HepG2 (cell line): ENCODE data around the gene PRRG3. TPM values are rescaled to one million over a fixed set of nuclear protein-coding genes. Genes with fewer than 3 reads are reported as not detected.

Source experiments
- ATAC-seq: fragments of 200-7000 bp; cut with Tn5 transposase; 3 replicates; pipeline ENCODE4 v1.9.1; 2020; ENCODE audit warnings: mild to moderate bottlenecking, moderate library complexity
- BruUV-seq: library from RNA; stranded (reverse); fragments of 400-500 nt; replicated peaks from 2 replicates; lab custom pipeline; 2021; lab: Mats Ljungman, UMichigan
- CTCF ChIA-PET: fragments of 300-600 bp; formaldehyde crosslinking; extraction: SDS; loops from one replicate; lab custom pipeline; 2021; ENCODE audit warnings: low total read pairs, inconsistent platforms, low intra/inter-chr PET ratio; lab: Yijun Ruan, JAX
- POLR2A ChIA-PET: fragments of 350-600 bp; sonication (Branson Sonifier 250); formaldehyde crosslinking; loops from one replicate; lab custom pipeline; 2020; ENCODE audit warnings: antibody characterized with exemption, inconsistent platforms; lab: Yijun Ruan, JAX
- DNase-seq: peaks from one replicate; pipeline ENCODE4 v3.0.0-alpha.2; 2015; ENCODE audit warnings: low spot score
- FAIRE-seq: peaks from 3 replicates; lab custom pipeline; 2011; peaks lifted over from hg19 to GRCh38; lab: Jason Lieb, UNC
- H2AFZ ChIP-seq: one replicate; pipeline ENCODE4 v1.6.1; 2011; ENCODE audit warnings: low read length, inconsistent platforms
- H3K27ac ChIP-seq: fragments of 300-600 bp; 3 replicates; pipeline ENCODE4 v1.8.0; 2011; ENCODE audit warnings: mixed run types, mild to moderate bottlenecking, mixed read lengths, low read length, inconsistent platforms; ENCODE audit not compliant: insufficient read depth; ENCODE audit errors: extremely low read length
- H3K27me3 ChIP-seq, 2 experiments: fragments of 200-600 bp in 1 of 2; 2 replicates in 1 of 2; 3 replicates in 1 of 2; pipeline versions ENCODE4 v1.6.0 to v1.8.0; 2011; ENCODE audit warnings: low read length in 2 of 2, mild to moderate bottlenecking in 2 of 2, moderate library complexity in 2 of 2, inconsistent platforms in 1 of 2; ENCODE audit not compliant: insufficient read depth in 2 of 2, control insufficient read depth in 1 of 2
- H3K36me3 ChIP-seq, 2 experiments: fragments of 200-600 bp in 1 of 2; replicated peaks in 1 of 2; 2 replicates in 1 of 2; 3 replicates in 1 of 2; pipeline versions ENCODE4 v1.5.1 to v1.8.0; 2011; ENCODE audit warnings: low read length in 2 of 2, inconsistent platforms in 1 of 2; ENCODE audit not compliant: insufficient read depth in 2 of 2, control insufficient read depth in 1 of 2
- H3K4me1 ChIP-seq: 2 replicates; pipeline ENCODE4 v1.5.1; 2012; ENCODE audit warnings: low read length, inconsistent platforms; ENCODE audit not compliant: insufficient read depth
- H3K4me2 ChIP-seq: 2 replicates; pipeline ENCODE4 v1.6.0; 2011; ENCODE audit warnings: low read depth, low read length, inconsistent platforms
- H3K4me3 ChIP-seq, 3 experiments: fragments of 200-600 bp in 1 of 3; sonication (generic), shearing (Covaris generic) in 1 of 3; replicated peaks in 1 of 3; 2 replicates each; pipeline ENCODE4 v1.5.1; 2011 to 2016; ENCODE audit warnings: low read length in 3 of 3, inconsistent platforms in 2 of 3, low read depth in 2 of 3, mild to moderate bottlenecking in 2 of 3, control low read depth in 1 of 3, mixed read lengths in 1 of 3; ENCODE audit not compliant: insufficient read depth in 1 of 3
- H3K79me2 ChIP-seq: one replicate; pipeline ENCODE4 v1.6.1; 2011; ENCODE audit warnings: low read length, inconsistent platforms; ENCODE audit not compliant: insufficient read depth
- H3K9ac ChIP-seq: 2 replicates; pipeline ENCODE4 v1.6.0; 2011; ENCODE audit warnings: mild to moderate bottlenecking, low read depth, low read length, inconsistent platforms; ENCODE audit not compliant: insufficient read depth
- H3K9me3 ChIP-seq: 2 replicates; pipeline ENCODE4 v1.5.1; 2012; ENCODE audit warnings: mild to moderate bottlenecking, low read length
- H4K20me1 ChIP-seq: 2 replicates; pipeline ENCODE4 v1.6.0; 2011; ENCODE audit warnings: inconsistent platforms, mild to moderate bottlenecking, low read length, moderate library complexity; ENCODE audit not compliant: insufficient read depth
- BCL6 ChIP-seq: IDR thresholded peaks from 2 replicates; pipeline ENCODE4 v1.6.1; 2016; ENCODE audit warnings: missing genetic modification reagents, missing compliant biosample characterization
- CBX2 ChIP-seq, 2 experiments: fragments of 200-600 bp in 1 of 2; sonication (generic); formaldehyde crosslinking in 1 of 2; IDR thresholded peaks; 2 replicates each; pipeline versions ENCODE4 v1.7.0 to v1.8.1; 2018 to 2022; ENCODE audit warnings: low read depth in 2 of 2, low read length in 1 of 2, mild to moderate bottlenecking in 1 of 2, missing genetic modification reagents in 1 of 2
- ERF ChIP-seq: IDR thresholded peaks from 2 replicates; pipeline ENCODE4 v1.6.1; 2018; ENCODE audit warnings: missing biosample characterization, missing genetic modification reagents
- ISL2 ChIP-seq: sonication (generic); formaldehyde crosslinking; IDR thresholded peaks from 2 replicates; pipeline ENCODE4 v1.5.0; 2020; ENCODE audit warnings: missing genetic modification reagents
- KDM1A ChIP-seq: IDR thresholded peaks from 2 replicates; pipeline ENCODE4 v1.6.1; 2016; ENCODE audit warnings: missing compliant biosample characterization
- POLR2AphosphoS5 ChIP-seq: IDR thresholded peaks from 2 replicates; pipeline ENCODE4 v1.6.1; 2012; ENCODE audit warnings: low read depth, low read length
- U2AF2 ChIP-seq: fragments of 200-400 bp; formaldehyde crosslinking; IDR thresholded peaks from 2 replicates; pipeline ENCODE4 v1.6.1; 2017; ENCODE audit warnings: low read depth, mild to moderate bottlenecking, low read length
- ZNF136 ChIP-seq: sonication (generic); formaldehyde crosslinking; IDR thresholded peaks from 2 replicates; pipeline ENCODE4 v1.8.1; 2022; ENCODE audit warnings: low read depth, mild to moderate bottlenecking, moderate library complexity, missing genetic modification reagents
- ZNF234 ChIP-seq: sonication (generic); formaldehyde crosslinking; conservative IDR thresholded peaks from 2 replicates; pipeline ENCODE4 v1.5.1; 2020; ENCODE audit warnings: mild to moderate bottlenecking, missing genetic modification reagents
- in situ Hi-C: cut with HindIII; loops from 2 replicates; pipeline ENCODE4 v1.10.0; 2017; ENCODE audit warnings: low pct_unique_long_range_greater_than_20kb; ENCODE audit not compliant: extremely low pct_ligation_motif_present
- intact Hi-C: fragments of 100-400 bp; cut with micrococcal nuclease; formaldehyde crosslinking; loops from one replicate; pipeline ENCODE4 v1.10.0; 2022; ENCODE audit not compliant: unreplicated experiment
- polyA plus RNA-seq, 8 experiments: library from polyadenylated mRNA; depleted of rRNA in 3 of 8; stranded (reverse) in 7 of 8; unstranded in 1 of 8; fragments of >200 nt; fragmentation: Illumina TruSeq in 4 of 8; extraction: Trizol in 4 of 8; gene quantifications; 2 replicates each; pipeline versions ENCODE4 v1.2.1 to v1.2.3, GENCODE V29; 2011 to 2016; ENCODE audit warnings: low read depth in 4 of 8, missing spikeins in 1 of 8, mixed read lengths in 1 of 8; ENCODE audit not compliant: insufficient read depth in 1 of 8
- total RNA-seq, 5 experiments: library from RNA; depleted of rRNA; stranded (reverse); fragments of >200 nt; fragmentation: Illumina TruSeq; extraction: Trizol; gene quantifications; 2 replicates each; pipeline ENCODE4 v1.2.3, GENCODE V29; 2016; ENCODE audit warnings: low read depth in 1 of 5
- TF ChIP-seq, protein P1 (sequence below): sonication (generic); formaldehyde crosslinking; conservative IDR thresholded peaks from 2 replicates; pipeline ENCODE4 v1.4.0; 2020; ENCODE audit warnings: missing genetic modification reagents
- TF ChIP-seq, protein P2 (sequence below): sonication (generic); formaldehyde crosslinking; IDR thresholded peaks from 2 replicates; pipeline ENCODE4 v1.4.0; 2020; ENCODE audit warnings: missing genetic modification reagents
- TF ChIP-seq, protein P3 (sequence below): sonication (generic); formaldehyde crosslinking; IDR thresholded peaks from 2 replicates; pipeline ENCODE4 v1.4.0; 2020; ENCODE audit warnings: missing genetic modification reagents, borderline replicate concordance
- TF ChIP-seq, protein P4 (sequence below): sonication (generic); formaldehyde crosslinking; IDR thresholded peaks from 2 replicates; pipeline ENCODE4 v1.5.1; 2020; ENCODE audit warnings: mild to moderate bottlenecking, moderate library complexity, missing genetic modification reagents

PRRG3 gene
- total and polyA plus RNA-seq, 2 of the 13 experiments (the other 11 are each of a cell fraction or from before 2014, with no cell fraction given): not detected

DNA sequence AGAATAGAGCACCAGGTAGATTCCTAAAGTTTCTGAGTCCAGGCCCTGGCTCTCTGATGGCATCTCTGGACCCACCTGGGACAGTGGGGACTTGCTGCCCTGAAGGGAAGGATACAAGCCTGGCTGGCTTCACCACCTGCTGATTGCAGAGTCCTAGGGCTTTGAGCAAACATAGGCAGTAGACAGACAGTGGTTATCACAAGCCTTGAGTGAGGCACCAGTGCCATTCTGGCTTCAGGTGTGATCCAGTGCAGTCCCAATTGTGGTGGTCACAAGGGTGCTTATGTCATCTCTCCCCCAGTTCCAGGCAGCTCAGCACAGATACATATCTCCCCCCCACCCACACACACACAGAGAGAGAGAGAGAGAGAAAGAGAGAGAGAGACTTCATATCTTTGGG, 6.6 kb upstream of the PRRG3 start:
- no peak overlapping the region for H3K9ac ChIP-seq
- in situ Hi-C loops: loop anchor here (25.0 kb wide), 1 partner anchor 176 kb away; no protein-coding TSS in a partner anchor
- H3K27me3 ChIP-seq: no peaks in the 10 kb centered on the region; a peak in 1 of 5 replicates
- POLR2A ChIA-PET: no interaction called here
- no peaks in the 10 kb centered on the region for H3K4me1 ChIP-seq
- DNase-seq: no peak
- H3K79me2 ChIP-seq: no peaks in the 10 kb centered on the region
- no peak overlapping the region for H2AFZ ChIP-seq
- no peak for ATAC-seq
- no peaks in the 10 kb centered on the region for H3K36me3 ChIP-seq
- H3K4me3 ChIP-seq: no peak overlapping the region
- H3K27ac ChIP-seq: no peak overlapping the region
- no peaks in the 10 kb centered on the region for H4K20me1 ChIP-seq
- TF ChIP-seq BCL6 (no peak), CBX2 (IDR thresholded peaks at IDR 0.05; ENCODE audit: low read depth, low read length) (no peak), CBX2 (CRISPR knock-in tag; IDR thresholded peaks at IDR 0.05; ENCODE audit: low read depth) (no peak), ISL2 (CRISPR knock-in tag) (no peak), KDM1A (no peak), ZNF234 (CRISPR knock-in tag) (no peak), POLR2AphosphoS5 (no peak), U2AF2 (no peak), ZNF136 (CRISPR knock-in tag) (no peak), ERF (CRISPR knock-in tag) (no peak)
- TF ChIP-seq, protein P1, sequence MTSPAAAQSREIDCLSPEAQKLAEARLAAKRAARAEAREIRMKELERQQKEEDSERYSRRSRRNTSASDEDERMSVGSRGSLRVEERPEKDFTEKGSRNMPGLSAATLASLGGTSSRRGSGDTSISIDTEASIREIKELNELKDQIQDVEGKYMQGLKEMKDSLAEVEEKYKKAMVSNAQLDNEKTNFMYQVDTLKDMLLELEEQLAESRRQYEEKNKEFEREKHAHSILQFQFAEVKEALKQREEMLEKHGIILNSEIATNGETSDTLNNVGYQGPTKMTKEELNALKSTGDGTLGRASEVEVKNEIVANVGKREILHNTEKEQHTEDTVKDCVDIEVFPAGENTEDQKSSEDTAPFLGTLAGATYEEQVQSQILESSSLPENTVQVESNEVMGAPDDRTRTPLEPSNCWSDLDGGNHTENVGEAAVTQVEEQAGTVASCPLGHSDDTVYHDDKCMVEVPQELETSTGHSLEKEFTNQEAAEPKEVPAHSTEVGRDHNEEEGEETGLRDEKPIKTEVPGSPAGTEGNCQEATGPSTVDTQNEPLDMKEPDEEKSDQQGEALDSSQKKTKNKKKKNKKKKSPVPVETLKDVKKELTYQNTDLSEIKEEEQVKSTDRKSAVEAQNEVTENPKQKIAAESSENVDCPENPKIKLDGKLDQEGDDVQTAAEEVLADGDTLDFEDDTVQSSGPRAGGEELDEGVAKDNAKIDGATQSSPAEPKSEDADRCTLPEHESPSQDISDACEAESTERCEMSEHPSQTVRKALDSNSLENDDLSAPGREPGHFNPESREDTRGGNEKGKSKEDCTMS (CRISPR knock-in tag): no peak
- TF ChIP-seq, protein P2, sequence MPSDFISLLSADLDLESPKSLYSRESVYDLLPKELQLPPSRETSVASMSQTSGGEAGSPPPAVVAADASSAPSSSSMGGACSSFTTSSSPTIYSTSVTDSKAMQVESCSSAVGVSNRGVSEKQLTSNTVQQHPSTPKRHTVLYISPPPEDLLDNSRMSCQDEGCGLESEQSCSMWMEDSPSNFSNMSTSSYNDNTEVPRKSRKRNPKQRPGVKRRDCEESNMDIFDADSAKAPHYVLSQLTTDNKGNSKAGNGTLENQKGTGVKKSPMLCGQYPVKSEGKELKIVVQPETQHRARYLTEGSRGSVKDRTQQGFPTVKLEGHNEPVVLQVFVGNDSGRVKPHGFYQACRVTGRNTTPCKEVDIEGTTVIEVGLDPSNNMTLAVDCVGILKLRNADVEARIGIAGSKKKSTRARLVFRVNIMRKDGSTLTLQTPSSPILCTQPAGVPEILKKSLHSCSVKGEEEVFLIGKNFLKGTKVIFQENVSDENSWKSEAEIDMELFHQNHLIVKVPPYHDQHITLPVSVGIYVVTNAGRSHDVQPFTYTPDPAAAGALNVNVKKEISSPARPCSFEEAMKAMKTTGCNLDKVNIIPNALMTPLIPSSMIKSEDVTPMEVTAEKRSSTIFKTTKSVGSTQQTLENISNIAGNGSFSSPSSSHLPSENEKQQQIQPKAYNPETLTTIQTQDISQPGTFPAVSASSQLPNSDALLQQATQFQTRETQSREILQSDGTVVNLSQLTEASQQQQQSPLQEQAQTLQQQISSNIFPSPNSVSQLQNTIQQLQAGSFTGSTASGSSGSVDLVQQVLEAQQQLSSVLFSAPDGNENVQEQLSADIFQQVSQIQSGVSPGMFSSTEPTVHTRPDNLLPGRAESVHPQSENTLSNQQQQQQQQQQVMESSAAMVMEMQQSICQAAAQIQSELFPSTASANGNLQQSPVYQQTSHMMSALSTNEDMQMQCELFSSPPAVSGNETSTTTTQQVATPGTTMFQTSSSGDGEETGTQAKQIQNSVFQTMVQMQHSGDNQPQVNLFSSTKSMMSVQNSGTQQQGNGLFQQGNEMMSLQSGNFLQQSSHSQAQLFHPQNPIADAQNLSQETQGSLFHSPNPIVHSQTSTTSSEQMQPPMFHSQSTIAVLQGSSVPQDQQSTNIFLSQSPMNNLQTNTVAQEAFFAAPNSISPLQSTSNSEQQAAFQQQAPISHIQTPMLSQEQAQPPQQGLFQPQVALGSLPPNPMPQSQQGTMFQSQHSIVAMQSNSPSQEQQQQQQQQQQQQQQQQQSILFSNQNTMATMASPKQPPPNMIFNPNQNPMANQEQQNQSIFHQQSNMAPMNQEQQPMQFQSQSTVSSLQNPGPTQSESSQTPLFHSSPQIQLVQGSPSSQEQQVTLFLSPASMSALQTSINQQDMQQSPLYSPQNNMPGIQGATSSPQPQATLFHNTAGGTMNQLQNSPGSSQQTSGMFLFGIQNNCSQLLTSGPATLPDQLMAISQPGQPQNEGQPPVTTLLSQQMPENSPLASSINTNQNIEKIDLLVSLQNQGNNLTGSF (CRISPR knock-in tag): no peak
- TF ChIP-seq, protein P3, sequence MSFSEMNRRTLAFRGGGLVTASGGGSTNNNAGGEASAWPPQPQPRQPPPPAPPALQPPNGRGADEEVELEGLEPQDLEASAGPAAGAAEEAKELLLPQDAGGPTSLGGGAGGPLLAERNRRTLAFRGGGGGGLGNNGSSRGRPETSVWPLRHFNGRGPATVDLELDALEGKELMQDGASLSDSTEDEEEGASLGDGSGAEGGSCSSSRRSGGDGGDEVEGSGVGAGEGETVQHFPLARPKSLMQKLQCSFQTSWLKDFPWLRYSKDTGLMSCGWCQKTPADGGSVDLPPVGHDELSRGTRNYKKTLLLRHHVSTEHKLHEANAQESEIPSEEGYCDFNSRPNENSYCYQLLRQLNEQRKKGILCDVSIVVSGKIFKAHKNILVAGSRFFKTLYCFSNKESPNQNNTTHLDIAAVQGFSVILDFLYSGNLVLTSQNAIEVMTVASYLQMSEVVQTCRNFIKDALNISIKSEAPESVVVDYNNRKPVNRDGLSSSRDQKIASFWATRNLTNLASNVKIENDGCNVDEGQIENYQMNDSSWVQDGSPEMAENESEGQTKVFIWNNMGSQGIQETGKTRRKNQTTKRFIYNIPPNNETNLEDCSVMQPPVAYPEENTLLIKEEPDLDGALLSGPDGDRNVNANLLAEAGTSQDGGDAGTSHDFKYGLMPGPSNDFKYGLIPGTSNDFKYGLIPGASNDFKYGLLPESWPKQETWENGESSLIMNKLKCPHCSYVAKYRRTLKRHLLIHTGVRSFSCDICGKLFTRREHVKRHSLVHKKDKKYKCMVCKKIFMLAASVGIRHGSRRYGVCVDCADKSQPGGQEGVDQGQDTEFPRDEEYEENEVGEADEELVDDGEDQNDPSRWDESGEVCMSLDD (CRISPR knock-in tag): no peak
- TF ChIP-seq, protein P4, sequence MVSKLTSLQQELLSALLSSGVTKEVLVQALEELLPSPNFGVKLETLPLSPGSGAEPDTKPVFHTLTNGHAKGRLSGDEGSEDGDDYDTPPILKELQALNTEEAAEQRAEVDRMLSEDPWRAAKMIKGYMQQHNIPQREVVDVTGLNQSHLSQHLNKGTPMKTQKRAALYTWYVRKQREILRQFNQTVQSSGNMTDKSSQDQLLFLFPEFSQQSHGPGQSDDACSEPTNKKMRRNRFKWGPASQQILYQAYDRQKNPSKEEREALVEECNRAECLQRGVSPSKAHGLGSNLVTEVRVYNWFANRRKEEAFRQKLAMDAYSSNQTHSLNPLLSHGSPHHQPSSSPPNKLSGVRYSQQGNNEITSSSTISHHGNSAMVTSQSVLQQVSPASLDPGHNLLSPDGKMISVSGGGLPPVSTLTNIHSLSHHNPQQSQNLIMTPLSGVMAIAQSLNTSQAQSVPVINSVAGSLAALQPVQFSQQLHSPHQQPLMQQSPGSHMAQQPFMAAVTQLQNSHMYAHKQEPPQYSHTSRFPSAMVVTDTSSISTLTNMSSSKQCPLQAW (CRISPR knock-in tag): no peak
- CTCF ChIA-PET: no interaction called here
- H3K9me3 ChIP-seq: no peaks in the 10 kb centered on the region
- no peak for FAIRE-seq
- intact Hi-C loops: no loop called here
- H3K4me2 ChIP-seq: no peak overlapping the region
- no TSS peak for BruUV-seq
